ENCODE measurements around the gene MYL12B. TPM values are rescaled to one million over a fixed set of nuclear protein-coding genes. Genes with fewer than 3 reads are reported as not detected.
"Not testable (repeated sequence)": the region's sequence is repeated elsewhere in the genome, so short reads cannot be mapped to it uniquely, and the experiment has no call there.

Gene MYL12B
- total and polyA plus RNA-seq, 3 experiments from 2014 or later, result 251 to 1,057 (median 252) TPM

DNA sequence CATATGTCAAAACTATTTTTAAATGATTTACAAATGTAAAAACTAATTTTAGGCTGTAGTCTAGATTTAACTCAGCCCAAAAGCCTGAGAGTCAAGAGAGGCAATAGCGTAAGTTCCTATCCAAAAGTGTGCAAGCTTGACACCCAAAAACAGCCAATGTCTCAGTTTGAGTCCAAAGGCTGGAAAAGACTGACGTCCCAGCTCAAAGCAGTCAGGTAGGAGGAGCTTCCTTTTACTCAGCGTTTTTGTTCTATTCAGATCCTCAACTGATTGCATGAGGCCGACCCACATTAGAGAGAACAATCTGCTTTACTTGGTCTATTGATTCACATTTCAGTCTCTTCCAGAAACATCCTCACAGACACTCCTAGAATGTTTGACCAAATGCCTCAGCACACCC, 51.8 kb downstream of the MYL12B start:
- ChIA-PET POLR2A (no interaction called here), CTCF (interaction anchor here (1.5 kb wide), 1 partner anchor 141 kb away, joined by 6 read pairs; no protein-coding TSS in a partner anchor)
- H3K9me3 Mint-ChIP-seq, result no peaks in the 10 kb centered on the region

DNA sequence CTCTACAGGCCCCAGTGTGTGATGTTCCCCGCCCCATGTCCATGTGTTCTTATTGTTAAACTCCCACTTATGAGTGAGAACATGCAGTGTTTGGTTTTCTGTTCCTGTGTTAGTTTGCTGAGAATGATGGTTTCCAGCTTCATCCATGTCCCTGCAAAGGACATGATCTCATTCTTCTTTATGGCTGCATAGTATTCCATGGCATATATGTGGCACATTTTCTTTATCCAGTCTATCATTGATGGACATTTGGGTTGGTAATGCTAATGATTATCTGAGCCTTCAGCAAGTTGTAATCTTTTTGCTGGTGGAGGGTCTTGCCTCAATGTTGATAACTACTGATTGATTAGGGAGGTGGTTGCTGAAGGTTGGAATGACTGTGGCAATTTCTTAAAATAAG, 53.4 kb downstream of the MYL12B start:
- CTCF ChIA-PET; H3K36me3 ChIP-seq (ENCODE audit: insufficient read depth, low read length); DNase-seq; H3K9me3 Mint-ChIP-seq; H3K27me3 ChIP-seq (ENCODE audit: insufficient read depth, low read length, poor library complexity, severe bottlenecking); H3K27ac Mint-ChIP-seq; H3K4me3 ChIP-seq (ENCODE audit: low read length); H3K4me1 ChIP-seq (ENCODE audit: insufficient read depth, low read length); H3K4me3 Mint-ChIP-seq; H3K36me3 Mint-ChIP-seq; H3K27me3 Mint-ChIP-seq; H3K27ac ChIP-seq (ENCODE audit: low read depth, low read length); H3K4me1 Mint-ChIP-seq; POLR2A ChIA-PET; H3K9me3 ChIP-seq (ENCODE audit: low read length): not testable (repeated sequence)

More for the DNA sequence above, 51.8 kb downstream of the MYL12B start:
- peaks cover 0 to 8% of the 10 kb centered on the region in 2 donors for H3K27me3 Mint-ChIP-seq
- no peaks in the 10 kb centered on the region for H3K27me3 ChIP-seq (ENCODE audit: insufficient read depth, low read length, poor library complexity, severe bottlenecking)
- H3K4me1 Mint-ChIP-seq, result no peaks in the 10 kb centered on the region
- H3K27ac Mint-ChIP-seq, result no peak overlapping the region
- no peak overlapping the region for H3K27ac ChIP-seq (ENCODE audit: low read depth, low read length)
- H3K4me1 ChIP-seq (ENCODE audit: insufficient read depth, low read length), result no peaks in the 10 kb centered on the region
- H3K4me3 Mint-ChIP-seq, result no peak overlapping the region
- H3K36me3 ChIP-seq (ENCODE audit: insufficient read depth, low read length), result no peaks in the 10 kb centered on the region
- no peak overlapping the region for H3K4me3 ChIP-seq (ENCODE audit: low read length)
- H3K36me3 Mint-ChIP-seq, result peaks cover 0 to 4% (median 0%) of the 10 kb centered on the region in 3 donors
- DNase-seq, result no peak
- H3K9me3 ChIP-seq (ENCODE audit: low read length), result no peaks in the 10 kb centered on the region

DNA sequence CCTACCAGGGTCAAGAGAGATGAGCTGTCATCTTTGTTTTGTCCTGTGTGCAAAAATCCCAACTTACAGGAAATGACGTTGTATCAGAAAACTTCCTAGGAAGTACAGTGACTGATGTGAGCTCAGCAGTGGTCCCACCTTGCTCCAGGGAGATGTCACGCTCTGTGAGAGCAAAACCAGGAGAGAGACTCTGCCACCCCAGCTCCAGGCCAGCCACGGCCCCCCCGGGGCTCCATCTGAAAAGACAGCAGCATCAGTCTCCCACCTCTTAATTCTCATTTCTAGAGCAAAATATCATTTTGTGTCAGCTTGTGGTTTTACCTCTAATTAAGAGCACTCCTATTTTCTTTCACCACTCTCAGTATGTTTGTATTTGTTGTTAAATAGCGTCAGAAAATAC, 57.5 kb downstream of the MYL12B start:
- no peaks in the 10 kb centered on the region for H3K27me3 ChIP-seq (ENCODE audit: insufficient read depth, low read length, poor library complexity, severe bottlenecking)
- peaks cover 0 to 4% (median 0%) of the 10 kb centered on the region in 3 donors for H3K36me3 Mint-ChIP-seq
- ChIA-PET POLR2A (interaction anchor here (0.5 to 0.6 kb wide), 2 partner anchors 163 to 205 kb away, joined by 3 read pairs; no protein-coding TSS in a partner anchor), CTCF (interaction anchor here (1.2 to 2.0 kb wide), 4 partner anchors 22 to 347 kb away, joined by 3 to 7 read pairs (median 5); no protein-coding TSS in a partner anchor)
- peaks cover 1 to 23% of the 10 kb centered on the region in 2 donors for H3K27me3 Mint-ChIP-seq
- no peak overlapping the region for H3K27ac ChIP-seq (ENCODE audit: low read depth, low read length)
- H3K4me3 Mint-ChIP-seq, result no peak overlapping the region
- no peak overlapping the region for H3K4me3 ChIP-seq (ENCODE audit: low read length)
- DNase-seq, result no peak
- H3K36me3 ChIP-seq (ENCODE audit: insufficient read depth, low read length), result no peaks in the 10 kb centered on the region
- no peaks in the 10 kb centered on the region for H3K9me3 Mint-ChIP-seq
- no peaks in the 10 kb centered on the region for H3K9me3 ChIP-seq (ENCODE audit: low read length)
- no peak overlapping the region for H3K27ac Mint-ChIP-seq
- H3K4me1 ChIP-seq (ENCODE audit: insufficient read depth, low read length), result no peaks in the 10 kb centered on the region
- H3K4me1 Mint-ChIP-seq, result peaks cover 0 to 5% (median 0%) of the 10 kb centered on the region in 3 donors

DNA sequence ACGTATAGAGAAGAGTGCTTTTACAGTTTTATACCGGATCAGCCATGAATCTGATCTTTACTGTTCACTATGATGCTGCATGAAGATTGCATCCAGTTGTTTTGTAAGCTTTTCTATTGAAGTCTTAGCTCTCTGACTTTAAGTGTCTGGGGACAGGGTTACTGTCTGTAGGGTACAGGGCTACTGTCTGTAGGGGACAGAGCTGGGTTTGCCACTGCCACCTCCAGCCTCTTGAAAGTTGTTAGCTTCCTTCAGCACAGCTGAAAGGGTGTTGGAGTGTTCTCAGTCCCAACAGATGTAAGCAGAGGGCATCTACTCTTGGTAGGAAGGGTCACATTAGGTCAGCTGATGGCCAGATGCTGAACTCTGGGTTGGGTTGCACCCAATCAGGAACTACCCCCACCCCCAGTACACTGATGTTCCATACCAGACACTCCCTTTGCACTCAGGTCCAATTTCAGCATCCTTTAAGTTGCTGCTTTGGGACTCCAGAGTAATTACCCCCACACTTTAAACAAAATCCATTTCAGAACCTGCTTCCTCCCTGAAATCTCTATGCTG, 58.0 kb downstream of the MYL12B start:
- no peak overlapping the region for H3K27ac ChIP-seq (ENCODE audit: low read depth, low read length)
- ChIA-PET POLR2A (interaction anchor here (0.5 kb wide), 1 partner anchor 206 kb away, joined by 3 read pairs; no protein-coding TSS in a partner anchor), CTCF (interaction anchor here (1.2 to 2.0 kb wide), 4 partner anchors 23 to 346 kb away, joined by 3 to 7 read pairs (median 5); no protein-coding TSS in a partner anchor)
- H3K4me1 Mint-ChIP-seq, result peaks cover 0 to 5% (median 0%) of the 10 kb centered on the region in 3 donors
- H3K27me3 Mint-ChIP-seq, result peaks cover 1 to 28% of the 10 kb centered on the region in 2 donors
- no peaks in the 10 kb centered on the region for H3K9me3 ChIP-seq (ENCODE audit: low read length)
- H3K27ac Mint-ChIP-seq, result no peak overlapping the region
- peaks cover 0 to 4% (median 0%) of the 10 kb centered on the region in 3 donors for H3K36me3 Mint-ChIP-seq
- no peak overlapping the region for H3K4me3 ChIP-seq (ENCODE audit: low read length)
- no peaks in the 10 kb centered on the region for H3K36me3 ChIP-seq (ENCODE audit: insufficient read depth, low read length)
- no peak for DNase-seq
- H3K9me3 Mint-ChIP-seq, result no peaks in the 10 kb centered on the region
- no peaks in the 10 kb centered on the region for H3K27me3 ChIP-seq (ENCODE audit: insufficient read depth, low read length, poor library complexity, severe bottlenecking)
- no peaks in the 10 kb centered on the region for H3K4me1 ChIP-seq (ENCODE audit: insufficient read depth, low read length)
- H3K4me3 Mint-ChIP-seq, result no peak overlapping the region

DNA sequence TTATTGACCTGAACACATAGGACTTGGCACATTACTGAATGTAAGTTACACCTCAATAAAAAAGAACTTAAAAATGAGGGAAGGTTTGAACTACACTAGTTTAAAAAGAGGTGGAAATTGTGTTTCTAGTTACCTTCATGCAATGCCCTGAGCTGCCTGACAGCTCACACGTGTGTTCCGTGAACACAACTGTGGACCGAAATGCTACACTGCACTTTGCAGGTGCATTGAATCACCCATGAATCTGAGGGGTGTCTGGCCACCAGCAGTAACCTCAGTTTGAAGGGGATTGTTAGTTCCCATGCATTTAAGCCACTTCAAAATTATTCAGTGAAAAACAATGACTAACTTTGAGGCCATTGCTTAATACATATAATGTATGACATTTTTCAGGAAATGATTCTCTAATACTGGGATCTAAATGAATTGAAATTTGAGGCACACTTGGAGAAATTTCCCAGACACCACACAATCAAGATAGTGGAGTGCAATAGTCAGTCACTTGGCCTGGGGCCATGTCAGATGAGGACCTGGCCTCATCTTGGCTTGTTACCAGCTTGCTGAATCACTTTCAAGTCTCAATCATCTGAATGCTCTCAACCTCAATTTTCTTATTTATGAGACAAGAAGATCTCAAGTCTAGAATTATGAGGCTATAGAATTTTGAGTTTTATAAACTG, 59.3 kb downstream of the MYL12B start:
- H3K36me3 ChIP-seq (ENCODE audit: insufficient read depth, low read length), result no peaks in the 10 kb centered on the region
- H3K27ac Mint-ChIP-seq, result no peak overlapping the region
- H3K4me3 ChIP-seq (ENCODE audit: low read length), result no peak overlapping the region
- H3K27me3 Mint-ChIP-seq, result peaks cover 4 to 26% of the 10 kb centered on the region in 2 donors
- no peaks in the 10 kb centered on the region for H3K4me1 ChIP-seq (ENCODE audit: insufficient read depth, low read length)
- DNase-seq, result no peak
- no peaks in the 10 kb centered on the region for H3K9me3 ChIP-seq (ENCODE audit: low read length)
- no peaks in the 10 kb centered on the region for H3K9me3 Mint-ChIP-seq
- peaks cover 0 to 5% (median 0%) of the 10 kb centered on the region in 3 donors for H3K4me1 Mint-ChIP-seq
- H3K36me3 Mint-ChIP-seq, result no peaks in the 10 kb centered on the region
- ChIA-PET CTCF (interaction anchor here (1.6 to 2.0 kb wide), 2 partner anchors 37 to 137 kb away, joined by 3 to 7 read pairs; no protein-coding TSS in a partner anchor), POLR2A (no interaction called here)
- no peaks in the 10 kb centered on the region for H3K27me3 ChIP-seq (ENCODE audit: insufficient read depth, low read length, poor library complexity, severe bottlenecking)
- no peak overlapping the region for H3K27ac ChIP-seq (ENCODE audit: low read depth, low read length)
- no peak overlapping the region for H3K4me3 Mint-ChIP-seq

DNA sequence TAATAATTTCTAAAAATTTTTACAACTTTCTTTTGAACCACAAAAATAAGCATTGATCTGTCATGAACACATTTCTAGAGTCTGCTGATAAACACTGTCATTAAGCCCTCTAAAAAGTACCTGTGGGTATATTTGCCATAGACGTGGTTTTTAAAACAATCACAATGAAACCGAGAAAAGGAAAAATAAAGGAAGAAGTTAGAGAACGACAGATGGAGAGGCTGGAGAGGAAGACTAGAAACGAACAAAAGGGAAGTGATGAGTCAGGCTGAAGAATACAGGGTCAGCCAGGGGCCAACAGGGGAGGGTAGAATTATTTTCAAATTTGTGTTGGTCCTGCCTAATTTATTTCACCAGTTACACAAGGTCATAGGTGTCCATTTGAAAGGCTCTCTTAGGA, 62.0 kb downstream of the MYL12B start:
- ChIA-PET CTCF (no interaction called here), POLR2A (no interaction called here)
- H3K4me3 Mint-ChIP-seq, result no peak overlapping the region
- Histone ChIP-seq H3K4me3 (ENCODE audit: low read length) (no peak overlapping the region), H3K27ac (ENCODE audit: low read depth, low read length) (no peak overlapping the region), H3K27me3 (ENCODE audit: insufficient read depth, low read length, poor library complexity, severe bottlenecking) (no peaks in the 10 kb centered on the region), H3K36me3 (ENCODE audit: insufficient read depth, low read length) (no peaks in the 10 kb centered on the region), H3K4me1 (ENCODE audit: insufficient read depth, low read length) (no peaks in the 10 kb centered on the region), H3K9me3 (ENCODE audit: low read length) (no peaks in the 10 kb centered on the region)
- H3K27me3 Mint-ChIP-seq, result peaks cover 4 to 32% of the 10 kb centered on the region in 2 donors
- peaks cover 0 to 5% (median 0%) of the 10 kb centered on the region in 3 donors for H3K4me1 Mint-ChIP-seq
- H3K9me3 Mint-ChIP-seq, result no peaks in the 10 kb centered on the region
- peaks cover 0 to 5% (median 0%) of the 10 kb centered on the region in 3 donors for H3K36me3 Mint-ChIP-seq
- no peak for DNase-seq
- H3K27ac Mint-ChIP-seq, result no peak overlapping the region

Other genes with a start within 250 kb of the MYL12B start
- 10 to 100 TPM; 82.9 to 83.2 TPM for gene LPIN2, start 249.0 kb upstream of the MYL12B start, total RNA-seq
- 68.6 TPM for gene LPIN2, start 249.0 kb upstream of the MYL12B start, polyA plus RNA-seq
- gene MYOM1, start 42.2 kb upstream of the MYL12B start, total RNA-seq, result 1 to 10 TPM in 1 of 2 experiments, under 1 TPM in 1; 0.84 to 1.2 TPM
- 0.92 TPM for gene MYOM1, start 42.2 kb upstream of the MYL12B start, polyA plus RNA-seq
- 100 to 1,000 TPM; 338 to 348 TPM for gene MYL12A, start 14.3 kb upstream of the MYL12B start, total RNA-seq
- 3,038 TPM for gene MYL12A, start 14.3 kb upstream of the MYL12B start, polyA plus RNA-seq
- gene TGIF1, start 188.0 kb downstream of the MYL12B start, total RNA-seq, result 10 to 100 TPM; 36.9 to 38.3 TPM
- gene TGIF1, start 188.0 kb downstream of the MYL12B start, polyA plus RNA-seq, result 77.0 TPM